ENCODE data around the gene FOXO6.

DNA sequence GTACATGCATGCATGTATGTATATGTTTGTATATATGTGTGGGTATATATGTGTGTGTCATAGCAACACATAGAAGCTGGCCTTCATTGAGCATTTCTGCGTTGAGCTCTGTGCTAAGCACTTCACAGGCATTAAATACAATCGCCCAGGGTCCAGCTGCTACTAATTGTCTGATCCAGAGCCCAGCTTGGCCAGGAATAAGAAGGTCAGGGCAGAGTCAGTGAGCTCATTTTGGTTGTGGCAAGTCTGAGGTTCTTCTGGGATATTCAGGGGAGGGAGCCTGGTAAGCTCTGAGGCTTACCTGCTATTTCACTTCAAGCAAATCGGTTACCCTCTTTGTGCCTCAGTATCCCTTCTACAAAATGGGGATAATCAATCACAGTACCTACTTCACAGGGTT, 59.6 kb downstream of the FOXO6 start:
- TF ChIP-seq, protein P1, sequence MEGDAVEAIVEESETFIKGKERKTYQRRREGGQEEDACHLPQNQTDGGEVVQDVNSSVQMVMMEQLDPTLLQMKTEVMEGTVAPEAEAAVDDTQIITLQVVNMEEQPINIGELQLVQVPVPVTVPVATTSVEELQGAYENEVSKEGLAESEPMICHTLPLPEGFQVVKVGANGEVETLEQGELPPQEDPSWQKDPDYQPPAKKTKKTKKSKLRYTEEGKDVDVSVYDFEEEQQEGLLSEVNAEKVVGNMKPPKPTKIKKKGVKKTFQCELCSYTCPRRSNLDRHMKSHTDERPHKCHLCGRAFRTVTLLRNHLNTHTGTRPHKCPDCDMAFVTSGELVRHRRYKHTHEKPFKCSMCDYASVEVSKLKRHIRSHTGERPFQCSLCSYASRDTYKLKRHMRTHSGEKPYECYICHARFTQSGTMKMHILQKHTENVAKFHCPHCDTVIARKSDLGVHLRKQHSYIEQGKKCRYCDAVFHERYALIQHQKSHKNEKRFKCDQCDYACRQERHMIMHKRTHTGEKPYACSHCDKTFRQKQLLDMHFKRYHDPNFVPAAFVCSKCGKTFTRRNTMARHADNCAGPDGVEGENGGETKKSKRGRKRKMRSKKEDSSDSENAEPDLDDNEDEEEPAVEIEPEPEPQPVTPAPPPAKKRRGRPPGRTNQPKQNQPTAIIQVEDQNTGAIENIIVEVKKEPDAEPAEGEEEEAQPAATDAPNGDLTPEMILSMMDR (conservative IDR thresholded peaks at IDR 0.05 in 1 of 2, IDR thresholded peaks at IDR 0.05 in 1 of 2; ENCODE audit: low read depth in 1 of 2, low read length in 2 of 2) = no peak
- no peak for TF ChIP-seq EZH2 (IDR thresholded peaks at IDR 0.05; ENCODE audit: low read length, missing control alignments)

Data from fibroblast of lung (primary cell).